OCI-LY1 (cell line): ENCODE measurements around the gene ZNF536.

Experiments
- H2AFZ ChIP-seq: fragments of 200-600 bp; sonication (generic), shearing (Covaris generic); 2 replicates; pipeline ENCODE4 v1.6.0; 2014; ENCODE audit warnings: antibody characterized with exemption, mild to moderate bottlenecking, low read length
- H3F3A ChIP-seq: fragments of 200-600 bp; sonication (generic), shearing (Covaris generic); 2 replicates; pipeline ENCODE4 v1.6.0; 2014; ENCODE audit warnings: mild to moderate bottlenecking, antibody characterized with exemption, low read length, moderate library complexity; ENCODE audit not compliant: insufficient read depth
- H3K27ac ChIP-seq: fragments of 200-600 bp; sonication (generic); 2 replicates; pipeline ENCODE4 v1.5.1; 2014; ENCODE audit warnings: low read length, mixed run types, mild to moderate bottlenecking, low read depth; ENCODE audit not compliant: poor library complexity, severe bottlenecking
- H3K27me3 ChIP-seq: fragments of 200-600 bp; sonication (generic); 2 replicates; pipeline ENCODE4 v1.6.0; 2014; ENCODE audit warnings: antibody characterized with exemption, mild to moderate bottlenecking, low read length, moderate library complexity; ENCODE audit not compliant: insufficient read depth
- H3K36me3 ChIP-seq: fragments of 200-600 bp; sonication (generic); 2 replicates; pipeline ENCODE4 v1.6.1; 2014; ENCODE audit warnings: mild to moderate bottlenecking, antibody characterized with exemption, low read length, moderate library complexity, mixed read lengths; ENCODE audit not compliant: insufficient read depth
- H3K4me1 ChIP-seq: fragments of 200-600 bp; sonication (generic); 2 replicates; pipeline ENCODE4 v1.5.1; 2014; ENCODE audit warnings: mild to moderate bottlenecking, low read length, moderate library complexity; ENCODE audit not compliant: insufficient read depth, severe bottlenecking
- H3K4me2 ChIP-seq: fragments of 200-600 bp; sonication (generic), shearing (Covaris generic); 2 replicates; pipeline ENCODE4 v1.6.1; 2014; ENCODE audit warnings: low read length
- H3K4me3 ChIP-seq: fragments of 200-600 bp; sonication (generic); 2 replicates; pipeline ENCODE4 v1.5.1; 2014; ENCODE audit warnings: low read length, low read depth, mild to moderate bottlenecking, mixed read lengths; ENCODE audit not compliant: poor library complexity, severe bottlenecking
- H3K79me2 ChIP-seq: fragments of 200-600 bp; shearing (Covaris generic); 2 replicates; pipeline ENCODE4 v1.6.1; 2016; ENCODE audit warnings: mixed run types, low read length, mixed read lengths; ENCODE audit not compliant: insufficient read depth
- H3K9ac ChIP-seq: fragments of 200-600 bp; sonication (generic), shearing (Covaris generic); 2 replicates; pipeline ENCODE4 v1.6.1; 2014; ENCODE audit warnings: mild to moderate bottlenecking, low read length, mixed read lengths
- H3K9me2 ChIP-seq: fragments of 200-600 bp; sonication (generic), shearing (Covaris generic); 2 replicates; pipeline ENCODE4 v1.6.1; 2014; ENCODE audit warnings: low read depth, mild to moderate bottlenecking, low read length, mixed read lengths
- H3K9me3 ChIP-seq: fragments of 200-600 bp; shearing (Covaris generic); 2 replicates; pipeline ENCODE4 v1.6.1; 2014; ENCODE audit warnings: low read length, mixed read lengths
- H4K20me1 ChIP-seq: fragments of 200-600 bp; sonication (generic), shearing (Covaris generic); 2 replicates; pipeline ENCODE4 v1.6.0; 2016; ENCODE audit warnings: mild to moderate bottlenecking, low read length; ENCODE audit not compliant: insufficient read depth
- EZH2 ChIP-seq: fragments of 200-600 bp; sonication (generic), shearing (Covaris generic); IDR thresholded peaks from 2 replicates; pipeline ENCODE4 v1.8.0; 2017; ENCODE audit warnings: borderline replicate concordance, mixed run types, mild to moderate bottlenecking, antibody characterized with exemption, low read length, moderate library complexity, mixed read lengths
- TF ChIP-seq, protein P1 (sequence below): fragments of 200-600 bp; sonication (generic), shearing (Covaris generic); IDR thresholded peaks from 2 replicates; pipeline ENCODE4 v1.5.1; 2017; ENCODE audit warnings: mild to moderate bottlenecking, antibody characterized with exemption, low read length, moderate library complexity, mixed read lengths

ZNF536 gene

DNA sequence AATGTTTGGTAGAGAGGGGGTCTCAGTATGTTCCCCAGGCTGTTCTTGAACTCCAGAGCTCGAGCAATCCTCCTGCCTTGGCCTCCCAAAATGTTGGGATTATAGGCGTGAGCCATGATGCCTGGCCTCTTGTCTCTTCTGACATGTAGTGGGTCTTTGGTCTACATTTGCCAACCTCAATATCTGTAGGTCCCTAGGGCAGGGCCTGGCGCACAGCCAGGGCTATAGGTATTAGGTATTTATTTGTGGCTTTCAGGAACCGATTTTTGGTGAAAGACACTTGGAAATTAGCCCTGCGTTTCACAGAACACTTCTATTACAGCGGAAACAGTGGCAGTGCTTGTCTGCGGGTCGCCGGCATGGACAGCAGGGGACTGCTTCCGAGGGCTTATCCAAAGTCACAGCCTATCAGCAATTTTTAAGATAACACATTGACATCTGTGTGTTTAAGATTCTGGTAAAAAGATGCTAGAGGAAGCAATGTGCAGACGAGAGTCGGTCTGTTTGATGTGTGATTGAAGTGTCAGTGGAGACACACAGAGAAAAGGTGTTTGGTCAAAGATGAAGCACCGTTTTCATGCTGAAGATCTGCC, 14.5 kb downstream of the ZNF536 start:
- Histone ChIP-seq H3F3A (no peaks in the 10 kb centered on the region), H3K4me3 (no peak overlapping the region), H3K27ac (no peak overlapping the region), H3K79me2 (no peaks in the 10 kb centered on the region), H4K20me1 (no peaks in the 10 kb centered on the region), H2AFZ (no peak overlapping the region), H3K36me3 (no peaks in the 10 kb centered on the region), H3K4me2 (no peak overlapping the region), H3K9ac (no peak overlapping the region), H3K9me2 (no peaks in the 10 kb centered on the region), H3K27me3 (no peaks in the 10 kb centered on the region), H3K4me1 (no peaks in the 10 kb centered on the region), H3K9me3 (no peaks in the 10 kb centered on the region)
- no peak for TF ChIP-seq EZH2
- TF ChIP-seq, protein P1, sequence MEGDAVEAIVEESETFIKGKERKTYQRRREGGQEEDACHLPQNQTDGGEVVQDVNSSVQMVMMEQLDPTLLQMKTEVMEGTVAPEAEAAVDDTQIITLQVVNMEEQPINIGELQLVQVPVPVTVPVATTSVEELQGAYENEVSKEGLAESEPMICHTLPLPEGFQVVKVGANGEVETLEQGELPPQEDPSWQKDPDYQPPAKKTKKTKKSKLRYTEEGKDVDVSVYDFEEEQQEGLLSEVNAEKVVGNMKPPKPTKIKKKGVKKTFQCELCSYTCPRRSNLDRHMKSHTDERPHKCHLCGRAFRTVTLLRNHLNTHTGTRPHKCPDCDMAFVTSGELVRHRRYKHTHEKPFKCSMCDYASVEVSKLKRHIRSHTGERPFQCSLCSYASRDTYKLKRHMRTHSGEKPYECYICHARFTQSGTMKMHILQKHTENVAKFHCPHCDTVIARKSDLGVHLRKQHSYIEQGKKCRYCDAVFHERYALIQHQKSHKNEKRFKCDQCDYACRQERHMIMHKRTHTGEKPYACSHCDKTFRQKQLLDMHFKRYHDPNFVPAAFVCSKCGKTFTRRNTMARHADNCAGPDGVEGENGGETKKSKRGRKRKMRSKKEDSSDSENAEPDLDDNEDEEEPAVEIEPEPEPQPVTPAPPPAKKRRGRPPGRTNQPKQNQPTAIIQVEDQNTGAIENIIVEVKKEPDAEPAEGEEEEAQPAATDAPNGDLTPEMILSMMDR, result no peak

DNA sequence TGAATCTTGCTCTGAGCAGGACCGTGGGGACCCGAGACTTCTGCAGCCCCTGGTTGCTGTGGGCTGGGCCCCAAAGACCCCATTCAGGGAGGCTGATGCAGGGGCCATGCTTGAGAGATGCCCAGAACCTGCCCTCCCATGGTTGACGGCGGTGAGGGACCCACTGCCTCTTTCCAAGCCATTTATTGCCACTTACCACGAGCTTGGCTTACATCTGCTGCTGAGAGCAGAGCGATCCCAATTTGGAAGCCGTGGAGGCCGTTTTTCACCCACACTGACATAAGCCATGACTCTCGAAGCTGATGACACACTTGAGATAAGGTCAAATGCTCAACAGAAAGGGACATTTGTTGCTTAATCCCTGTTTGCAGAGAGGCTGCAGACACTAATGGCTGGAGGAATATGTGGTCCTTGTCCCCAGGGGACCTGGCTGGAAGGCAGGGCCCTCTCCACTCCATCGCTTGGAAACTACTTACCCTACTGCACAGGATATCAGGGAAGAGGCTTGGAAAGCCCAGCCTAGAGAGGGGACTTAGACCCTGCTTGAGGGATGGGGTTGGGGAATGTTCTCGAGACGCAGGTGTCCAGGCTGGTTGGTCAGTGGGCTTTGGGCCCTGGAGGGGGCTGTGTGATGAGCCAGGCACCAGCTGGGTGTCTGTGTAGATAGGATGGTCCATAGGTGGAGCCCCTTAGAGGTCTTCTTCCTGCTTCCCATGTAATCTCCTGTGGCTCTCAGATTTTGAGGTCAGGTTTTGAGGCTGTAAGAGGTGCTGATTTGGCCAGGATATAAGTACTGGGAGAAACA, 15.3 kb downstream of the ZNF536 start:
- no peaks in the 10 kb centered on the region for H3K9me3 ChIP-seq
- no peak for TF ChIP-seq EZH2
- TF ChIP-seq, protein P1, result no peak
- H4K20me1 ChIP-seq, result no peaks in the 10 kb centered on the region
- H3K27me3 ChIP-seq, result no peaks in the 10 kb centered on the region
- H2AFZ ChIP-seq, result no peak overlapping the region
- no peak overlapping the region for H3K27ac ChIP-seq
- H3K9ac ChIP-seq, result no peak overlapping the region
- H3K9me2 ChIP-seq, result no peaks in the 10 kb centered on the region
- no peaks in the 10 kb centered on the region for H3K4me1 ChIP-seq
- no peak overlapping the region for H3K4me2 ChIP-seq
- no peaks in the 10 kb centered on the region for H3K79me2 ChIP-seq
- H3K36me3 ChIP-seq, result no peaks in the 10 kb centered on the region
- no peak overlapping the region for H3K4me3 ChIP-seq
- no peaks in the 10 kb centered on the region for H3F3A ChIP-seq

DNA sequence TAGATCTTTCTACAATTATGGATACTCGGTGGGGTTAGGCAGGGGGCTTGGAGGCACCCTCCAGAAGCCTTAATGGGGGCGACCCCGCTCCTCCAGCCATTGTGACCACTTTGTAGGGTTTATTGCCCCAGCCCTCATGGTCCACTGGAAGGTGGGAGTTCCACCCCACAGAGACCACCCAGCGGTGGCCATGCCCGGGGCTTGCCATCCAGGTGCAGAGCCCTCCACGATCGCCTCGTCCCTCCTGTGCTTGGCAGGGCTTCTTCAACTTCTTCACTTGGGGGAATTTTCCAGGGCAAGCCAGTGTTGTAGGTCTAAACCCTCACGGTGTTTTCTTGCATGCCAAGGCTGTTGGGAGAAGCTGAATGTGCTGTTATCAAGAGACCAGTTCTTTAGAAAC, 16.1 kb downstream of the ZNF536 start:
- H3K9ac ChIP-seq, result no peak overlapping the region
- H3K79me2 ChIP-seq, result no peaks in the 10 kb centered on the region
- H3K27me3 ChIP-seq, result 0 out of 2 replicates have a peak, but pooled peaks cover 3% of the 10 kb centered on the region
- H3K9me2 ChIP-seq, result no peaks in the 10 kb centered on the region
- TF ChIP-seq, protein P1, result no peak
- no peak for TF ChIP-seq EZH2
- H3F3A ChIP-seq, result no peaks in the 10 kb centered on the region
- no peaks in the 10 kb centered on the region for H3K4me1 ChIP-seq
- no peaks in the 10 kb centered on the region for H4K20me1 ChIP-seq
- no peak overlapping the region for H3K4me3 ChIP-seq
- H2AFZ ChIP-seq, result no peak overlapping the region
- no peak overlapping the region for H3K27ac ChIP-seq
- no peak overlapping the region for H3K4me2 ChIP-seq
- H3K36me3 ChIP-seq, result no peaks in the 10 kb centered on the region
- no peaks in the 10 kb centered on the region for H3K9me3 ChIP-seq
